Peyer's patch (tissue), 4 donors: Measurements from ENCODE around the gene SMAD9.

ENCODE experiments used
- CTCF ChIP-seq, 6 experiments: fragments of 450-650 bp in 4 of 6; fragments of 200-600 bp in 2 of 6; sonication (generic) in 1 of 6; IDR thresholded peaks; one replicate each; pipeline ENCODE4 v1.5.1; 2017 to 2019; ENCODE audit warnings: antibody characterized with exemption in 6 of 6, mild to moderate bottlenecking in 3 of 6, moderate library complexity in 1 of 6
- POLR2A ChIP-seq, 2 donors: fragments of 450-650 bp; IDR thresholded peaks; one replicate each; pipeline ENCODE4 v1.5.1; 2017; ENCODE audit warnings: antibody characterized with exemption in 2 of 2, mild to moderate bottlenecking in 2 of 2, moderate library complexity in 2 of 2

- no peak for TF ChIP-seq CTCF (IDR thresholded peaks at IDR 0.05)
- TF ChIP-seq POLR2A (IDR thresholded peaks at IDR 0.05), result no peak
These were observed 105.6 kb downstream of the SMAD9 start for GRCh38 chr13:36814465-36814864.
